LNCAP (cell line): ENCODE results near the gene ASTN2.

Experiments
- TF ChIP-seq, protein P1 (sequence below): fragments of 450-650 bp; IDR thresholded peaks from 2 replicates; pipeline ENCODE4 v1.5.1; 2017; ENCODE audit warnings: mild to moderate bottlenecking

ASTN2 gene

GRCh38 chr9:116991051-116991450 is 423.8 kb downstream of the ASTN2 start:
- TF ChIP-seq, protein P1, sequence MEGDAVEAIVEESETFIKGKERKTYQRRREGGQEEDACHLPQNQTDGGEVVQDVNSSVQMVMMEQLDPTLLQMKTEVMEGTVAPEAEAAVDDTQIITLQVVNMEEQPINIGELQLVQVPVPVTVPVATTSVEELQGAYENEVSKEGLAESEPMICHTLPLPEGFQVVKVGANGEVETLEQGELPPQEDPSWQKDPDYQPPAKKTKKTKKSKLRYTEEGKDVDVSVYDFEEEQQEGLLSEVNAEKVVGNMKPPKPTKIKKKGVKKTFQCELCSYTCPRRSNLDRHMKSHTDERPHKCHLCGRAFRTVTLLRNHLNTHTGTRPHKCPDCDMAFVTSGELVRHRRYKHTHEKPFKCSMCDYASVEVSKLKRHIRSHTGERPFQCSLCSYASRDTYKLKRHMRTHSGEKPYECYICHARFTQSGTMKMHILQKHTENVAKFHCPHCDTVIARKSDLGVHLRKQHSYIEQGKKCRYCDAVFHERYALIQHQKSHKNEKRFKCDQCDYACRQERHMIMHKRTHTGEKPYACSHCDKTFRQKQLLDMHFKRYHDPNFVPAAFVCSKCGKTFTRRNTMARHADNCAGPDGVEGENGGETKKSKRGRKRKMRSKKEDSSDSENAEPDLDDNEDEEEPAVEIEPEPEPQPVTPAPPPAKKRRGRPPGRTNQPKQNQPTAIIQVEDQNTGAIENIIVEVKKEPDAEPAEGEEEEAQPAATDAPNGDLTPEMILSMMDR: no peak

- TF ChIP-seq, protein P1: no peak
These were observed 424.3 kb downstream of the ASTN2 start for GRCh38 chr9:116990592-116990991.

DNA sequence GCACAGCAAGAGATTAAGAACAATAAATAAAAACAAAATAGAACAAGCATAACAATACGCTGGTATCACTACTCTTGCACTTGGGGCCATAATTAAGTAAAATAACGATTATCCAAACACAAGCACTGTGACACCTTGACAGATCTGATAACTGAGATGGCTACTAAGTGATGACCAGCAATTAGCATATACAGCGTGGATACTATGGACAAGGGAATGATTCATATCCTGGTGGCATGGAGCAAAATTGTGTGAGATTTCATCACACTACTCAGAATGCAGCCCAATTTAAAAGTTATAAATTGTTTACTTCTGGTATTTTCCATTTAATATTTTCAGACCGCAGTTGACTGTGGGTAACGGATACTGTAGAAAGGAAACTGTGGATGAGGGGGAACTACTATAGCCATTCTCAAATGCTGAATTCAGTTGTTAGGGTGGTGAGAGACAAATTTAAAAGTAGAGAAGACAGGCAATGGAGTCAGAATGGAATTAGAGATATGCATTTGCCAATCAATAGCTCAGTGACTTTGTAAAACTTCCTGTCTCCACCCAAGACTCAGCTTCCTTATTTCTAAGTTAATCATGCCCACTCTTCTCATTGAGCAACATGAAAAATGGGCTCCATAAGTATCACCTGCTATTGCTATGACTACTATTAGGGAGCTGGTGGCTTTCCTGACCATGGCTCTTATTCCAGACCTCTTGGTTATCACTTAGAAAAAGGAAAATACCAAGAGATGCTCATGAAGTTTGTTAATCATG is 427.0 kb downstream of the ASTN2 start:
- TF ChIP-seq, protein P1: no peak

DNA sequence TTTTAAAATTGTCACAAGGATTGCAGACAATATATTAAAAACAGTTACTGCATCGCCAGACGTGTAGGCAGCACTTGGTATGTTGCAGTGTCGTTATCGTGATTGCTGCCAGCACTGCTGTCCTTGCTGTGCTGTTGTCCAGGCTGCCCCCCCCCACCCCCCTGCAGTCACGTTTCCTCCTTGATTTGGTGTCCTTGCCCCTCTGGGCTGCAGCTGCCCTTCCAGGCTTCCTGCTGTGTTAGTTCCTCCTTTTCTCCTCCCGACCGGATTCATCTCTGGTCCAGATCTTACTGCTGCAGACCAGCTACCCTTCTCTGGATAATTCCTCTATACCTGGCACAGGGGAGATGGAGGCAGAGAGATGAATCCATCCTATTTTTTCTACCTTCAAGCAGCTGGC is 428.8 kb downstream of the ASTN2 start:
- TF ChIP-seq, protein P1: no peak

GRCh38 chr9:116985596-116985995 is 429.3 kb downstream of the ASTN2 start:
- TF ChIP-seq, protein P1: no peak

GRCh38 chr9:116984111-116984510 is 430.7 kb downstream of the ASTN2 start:
- TF ChIP-seq, protein P1: no peak

- TF ChIP-seq, protein P1: no peak
These were observed 434.2 kb downstream of the ASTN2 start for GRCh38 chr9:116980582-116981120.
